ENCODE data around the gene RPS27L. TPM values are rescaled to one million over a fixed set of nuclear protein-coding genes. Genes with fewer than 3 reads are reported as not detected.

RPS27L gene
- total RNA-seq, 4 donors from 2014 or later: 120 to 220 (median 172) TPM

DNA sequence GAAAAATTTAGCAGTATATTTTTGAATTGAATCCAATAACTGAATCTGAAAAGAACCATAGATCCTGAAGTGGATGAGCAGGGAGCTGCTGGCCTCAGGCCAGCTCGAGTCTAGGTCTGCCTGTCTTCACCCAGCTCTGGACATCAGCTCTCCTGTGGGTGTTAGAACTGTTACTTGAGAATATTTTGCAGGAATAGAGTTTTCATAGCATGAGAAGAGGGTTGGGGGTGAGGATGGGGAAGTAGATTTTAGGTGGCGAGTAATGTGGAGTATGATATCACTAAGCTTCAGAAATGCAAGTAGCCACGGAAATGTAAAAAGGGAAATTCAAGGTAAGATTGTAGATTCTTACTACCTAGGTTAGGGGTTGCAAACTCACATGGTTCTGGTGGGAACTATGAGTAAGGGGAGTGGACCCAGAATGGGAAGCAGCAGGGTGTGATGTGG lies 38.3 kb upstream of the RPS27L start:
- no peak for DNase-seq (ENCODE audit: extremely low spot score)
- Histone ChIP-seq H3K27me3 (no peaks in the 10 kb centered on the region), H3K27ac (replicated peaks in 1 of 4) (peak overlapping the region in 2 of 4 donors; percentile 22 to 39), H3K36me3 (no peaks in the 10 kb centered on the region), H3K9me3 (no peaks in the 10 kb centered on the region), H3K4me3 (peak overlapping the region in 1 of 4 donors; percentile 12), H3K4me1 (peaks cover 30 to 77% (median 66%) of the 10 kb centered on the region in 4 donors)
- TF ChIP-seq POLR2AphosphoS5 (IDR thresholded peaks at IDR 0.05) (no peak), POLR2A (IDR thresholded peaks at IDR 0.05; ENCODE audit: low read depth) (no peak), CTCF (IDR thresholded peaks at IDR 0.05) (no peak), EP300 (IDR thresholded peaks at IDR 0.05) (no peak)
- intact Hi-C loops (cut with DNase I): loop anchor here (5.0 kb wide), 1 partner anchor 47 kb away; no protein-coding TSS in a partner anchor
- 71% methylated on average over 3 of the region's 3 CpGs for WGBS

- Histone ChIP-seq H3K36me3 (no peaks in the 10 kb centered on the region), H3K27me3 (no peaks in the 10 kb centered on the region), H3K27ac (replicated peaks in 1 of 4) (peak overlapping the region in 3 of 4 donors; percentile 22 to 39 (median 36)), H3K4me1 (peaks cover 30 to 83% (median 71%) of the 10 kb centered on the region in 4 donors), H3K9me3 (no peaks in the 10 kb centered on the region), H3K4me3 (peak overlapping the region in 1 of 4 donors; percentile 12)
- TF ChIP-seq EP300 (IDR thresholded peaks at IDR 0.05) (no peak), POLR2A (IDR thresholded peaks at IDR 0.05; ENCODE audit: low read depth) (no peak), CTCF (IDR thresholded peaks at IDR 0.05) (no peak), POLR2AphosphoS5 (IDR thresholded peaks at IDR 0.05) (no peak)
- intact Hi-C loops (cut with DNase I): loop anchor here (5.0 kb wide), 2 partner anchors 47 to 82 kb away; partner anchors contain the start of gene APH1B
- DNase-seq (ENCODE audit: extremely low spot score): no peak
- WGBS: 64% methylated on average over 4 of the region's 4 CpGs
Measured at GRCh38 chr15:63194880-63195568, 37.7 kb upstream of the RPS27L start.

DNA sequence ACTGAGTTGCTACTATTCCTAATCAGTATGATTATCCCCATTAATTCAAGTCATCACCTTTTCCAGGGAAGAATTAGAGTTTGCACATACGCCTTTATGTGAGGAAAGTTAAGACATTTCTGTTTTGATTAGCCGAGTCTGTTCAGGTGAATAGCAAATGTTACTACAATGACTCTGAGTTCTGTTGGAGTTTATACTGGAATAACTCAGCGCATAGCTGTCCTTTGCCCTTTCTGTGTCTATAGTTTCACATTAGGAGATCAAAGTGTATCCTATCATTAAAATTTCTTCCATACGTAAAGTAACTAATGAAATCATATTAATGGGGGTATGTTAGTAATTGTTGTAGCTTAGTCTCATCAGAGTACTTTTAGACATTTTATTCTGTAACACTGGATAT lies 37.0 kb upstream of the RPS27L start:
- intact Hi-C loops (cut with DNase I): loop anchor here (5.0 kb wide), 1 partner anchor 83 kb away; the partner anchor contains the start of gene APH1B

DNA sequence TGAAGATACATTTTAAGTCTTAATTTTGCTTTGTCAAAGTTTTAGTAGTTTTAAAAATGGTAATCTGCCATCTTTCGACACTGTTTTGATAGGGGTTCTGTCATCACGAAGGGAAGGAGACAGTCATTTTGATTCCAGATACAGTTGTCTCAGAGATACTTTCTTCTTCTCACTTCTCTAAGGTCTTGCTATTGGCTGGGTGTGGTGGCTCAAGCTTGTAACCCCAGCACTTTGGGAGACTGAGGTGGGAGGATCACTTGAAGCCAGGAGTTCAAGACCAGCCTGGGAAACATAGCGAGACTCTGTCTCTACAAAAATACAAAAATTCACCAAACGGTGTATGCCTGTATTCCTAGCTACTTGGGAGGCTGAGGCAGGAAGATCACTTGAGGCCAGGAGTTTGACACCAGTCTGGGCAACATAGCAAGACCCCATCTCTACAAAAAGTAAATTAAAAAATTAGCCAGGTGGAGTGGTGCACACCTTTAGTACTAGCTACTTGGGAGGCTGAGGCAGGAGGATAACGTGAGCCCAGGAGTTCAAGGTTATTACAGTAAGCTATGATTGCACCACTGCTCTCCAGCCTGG lies 35.4 kb upstream of the RPS27L start:
- intact Hi-C loops (cut with DNase I): loop anchor here (5.0 kb wide), 1 partner anchor 85 kb away; the partner anchor contains the start of gene APH1B
- TF ChIP-seq POLR2AphosphoS5 (IDR thresholded peaks at IDR 0.05): no peak
- TF ChIP-seq CTCF (IDR thresholded peaks at IDR 0.05): no peak
- TF ChIP-seq EP300 (IDR thresholded peaks at IDR 0.05): no peak
- TF ChIP-seq POLR2A (IDR thresholded peaks at IDR 0.05; ENCODE audit: low read depth): no peak
- 85% methylated on average over 5 of the region's 5 CpGs for WGBS
- no peaks in the 10 kb centered on the region for H3K9me3 ChIP-seq
- H3K4me1 ChIP-seq: peaks cover 25 to 79% (median 71%) of the 10 kb centered on the region in 4 donors
- no peak for DNase-seq (ENCODE audit: extremely low spot score)
- H3K27ac ChIP-seq (replicated peaks in 1 of 4): no peak overlapping the region
- no peaks in the 10 kb centered on the region for H3K27me3 ChIP-seq
- no peak overlapping the region for H3K4me3 ChIP-seq
- no peaks in the 10 kb centered on the region for H3K36me3 ChIP-seq

More for the DNA sequence above, 37.0 kb upstream of the RPS27L start:
- no peaks in the 10 kb centered on the region for H3K36me3 ChIP-seq
- no peaks in the 10 kb centered on the region for H3K27me3 ChIP-seq
- peaks cover 30 to 83% (median 73%) of the 10 kb centered on the region in 4 donors for H3K4me1 ChIP-seq
- no peak for DNase-seq (ENCODE audit: extremely low spot score)
- 81% methylated on average over 4 of the region's 4 CpGs for WGBS
- no peak overlapping the region for H3K4me3 ChIP-seq
- TF ChIP-seq EP300 (IDR thresholded peaks at IDR 0.05) (no peak), CTCF (IDR thresholded peaks at IDR 0.05) (no peak), POLR2A (IDR thresholded peaks at IDR 0.05; ENCODE audit: low read depth) (no peak), POLR2AphosphoS5 (IDR thresholded peaks at IDR 0.05) (no peak)
- peak overlapping the region in 3 of 4 donors; percentile 2 to 36 (median 29) for H3K27ac ChIP-seq (replicated peaks in 1 of 4)
- no peaks in the 10 kb centered on the region for H3K9me3 ChIP-seq

Measured in esophagus muscularis mucosa (tissue), 4 donors.